Osteocyte (in vitro differentiated cells): Measurements from ENCODE around the gene NTRK2. TPM values are rescaled to one million over a fixed set of nuclear protein-coding genes. Genes with fewer than 3 reads are reported as not detected.

ENCODE experiments used
- DNase-seq: peaks from one replicate; pipeline ENCODE4 v3.0.0; 2021; ENCODE audit warnings: mixed read lengths; ENCODE audit not compliant: unreplicated experiment; ENCODE audit errors: extremely low spot score
- H3K27ac Mint-ChIP-seq: one replicate; pipeline ENCODE4 v1.8.0; 2021; ENCODE audit warnings: mild to moderate bottlenecking, mixed read lengths; ENCODE audit not compliant: unreplicated experiment
- H3K27me3 Mint-ChIP-seq: one replicate; pipeline ENCODE4 v1.8.0; 2021; ENCODE audit warnings: mixed read lengths; ENCODE audit not compliant: unreplicated experiment
- H3K36me3 Mint-ChIP-seq: one replicate; pipeline ENCODE4 v1.8.0; 2021; ENCODE audit warnings: mixed read lengths; ENCODE audit not compliant: unreplicated experiment
- H3K4me1 Mint-ChIP-seq: one replicate; pipeline ENCODE4 v1.8.0; 2021; ENCODE audit warnings: mixed read lengths; ENCODE audit not compliant: unreplicated experiment
- H3K4me3 Mint-ChIP-seq: one replicate; pipeline ENCODE4 v1.8.0; 2021; ENCODE audit warnings: mild to moderate bottlenecking, moderate library complexity, mixed read lengths; ENCODE audit not compliant: unreplicated experiment
- H3K9me3 Mint-ChIP-seq: one replicate; pipeline ENCODE4 v1.8.0; 2021; ENCODE audit warnings: mixed read lengths; ENCODE audit not compliant: unreplicated experiment
- CTCF ChIP-seq: fragments of 200-600 bp; sonication (generic); IDR thresholded peaks from 2 replicates; pipeline ENCODE4 v1.5.0; 2021; ENCODE audit warnings: antibody characterized with exemption, mild to moderate bottlenecking, moderate library complexity
- total RNA-seq: library from RNA; stranded (reverse); gene quantifications from 2 replicates; pipeline ENCODE4 v1.2.1, GENCODE V29; 2021

The NTRK2 gene
- total RNA-seq, 1 donor from 2014 or later = 29.4 TPM

GRCh38 chr9:84702471-84702870, 32.9 kb downstream of the NTRK2 start:
- Mint-ChIP-seq H3K4me1 (peaks cover 21% of the 10 kb centered on the region), H3K27me3 (no peaks in the 10 kb centered on the region), H3K4me3 (no peak overlapping the region), H3K27ac (no peak overlapping the region), H3K36me3 (peaks cover 6% of the 10 kb centered on the region), H3K9me3 (no peaks in the 10 kb centered on the region)
- no peak for DNase-seq
- no peak for TF ChIP-seq CTCF

- H3K4me3 Mint-ChIP-seq = no peak overlapping the region
- H3K27ac Mint-ChIP-seq = no peak overlapping the region
- peaks cover 11% of the 10 kb centered on the region for H3K4me1 Mint-ChIP-seq
- H3K9me3 Mint-ChIP-seq = no peaks in the 10 kb centered on the region
- H3K27me3 Mint-ChIP-seq = no peaks in the 10 kb centered on the region
- DNase-seq = no peak
- H3K36me3 Mint-ChIP-seq = peaks cover 11% of the 10 kb centered on the region
- no peak for TF ChIP-seq CTCF
These were observed 34.3 kb downstream of the NTRK2 start for GRCh38 chr9:84703793-84704192.

- TF ChIP-seq CTCF = no peak
- Mint-ChIP-seq H3K27me3 (no peaks in the 10 kb centered on the region), H3K4me3 (no peak overlapping the region), H3K9me3 (no peaks in the 10 kb centered on the region), H3K4me1 (peaks cover 11% of the 10 kb centered on the region), H3K36me3 (peaks cover 13% of the 10 kb centered on the region), H3K27ac (no peak overlapping the region)
- no peak for DNase-seq
These were observed 35.6 kb downstream of the NTRK2 start for GRCh38 chr9:84705128-84705527.

GRCh38 chr9:84708400-84708799, 38.9 kb downstream of the NTRK2 start:
- TF ChIP-seq CTCF = no peak
- no peaks in the 10 kb centered on the region for H3K9me3 Mint-ChIP-seq

GRCh38 chr9:84709056-84709455, 39.5 kb downstream of the NTRK2 start:
- Mint-ChIP-seq H3K9me3 (no peaks in the 10 kb centered on the region), H3K4me3 (no peak overlapping the region), H3K4me1 (peaks cover 33% of the 10 kb centered on the region), H3K27ac (no peak overlapping the region), H3K27me3 (no peaks in the 10 kb centered on the region), H3K36me3 (peaks cover 14% of the 10 kb centered on the region)
- TF ChIP-seq CTCF = no peak
- DNase-seq = no peak

More at GRCh38 chr9:84708400-84708799, 38.9 kb downstream of the NTRK2 start:
- no peak overlapping the region for H3K4me3 Mint-ChIP-seq
- peaks cover 14% of the 10 kb centered on the region for H3K36me3 Mint-ChIP-seq
- peaks cover 32% of the 10 kb centered on the region for H3K4me1 Mint-ChIP-seq
- H3K27me3 Mint-ChIP-seq = no peaks in the 10 kb centered on the region
- DNase-seq = no peak
- no peak overlapping the region for H3K27ac Mint-ChIP-seq
